ENCODE measurements around the gene ACTA2.

DNA sequence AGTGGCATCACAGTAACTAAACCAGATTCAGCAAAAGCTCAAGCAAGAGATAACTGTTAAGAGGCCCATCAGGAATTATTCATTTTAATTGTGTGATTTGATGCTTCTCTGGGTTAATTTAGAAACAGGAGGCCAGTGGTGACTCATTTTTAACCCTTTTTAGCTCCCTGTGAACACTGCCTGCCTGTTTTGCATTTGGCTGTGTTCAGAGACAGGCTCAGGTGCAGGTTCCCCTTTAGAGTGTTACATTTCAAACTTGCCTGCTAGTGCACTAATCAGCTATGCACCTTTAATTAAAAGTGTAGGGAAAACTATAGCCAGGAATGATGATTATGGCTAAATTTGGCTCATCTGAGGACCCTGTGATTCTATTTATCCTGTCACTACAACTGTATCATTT lies 66.0 kb downstream of the ACTA2 start:
- TF ChIP-seq, protein P1, sequence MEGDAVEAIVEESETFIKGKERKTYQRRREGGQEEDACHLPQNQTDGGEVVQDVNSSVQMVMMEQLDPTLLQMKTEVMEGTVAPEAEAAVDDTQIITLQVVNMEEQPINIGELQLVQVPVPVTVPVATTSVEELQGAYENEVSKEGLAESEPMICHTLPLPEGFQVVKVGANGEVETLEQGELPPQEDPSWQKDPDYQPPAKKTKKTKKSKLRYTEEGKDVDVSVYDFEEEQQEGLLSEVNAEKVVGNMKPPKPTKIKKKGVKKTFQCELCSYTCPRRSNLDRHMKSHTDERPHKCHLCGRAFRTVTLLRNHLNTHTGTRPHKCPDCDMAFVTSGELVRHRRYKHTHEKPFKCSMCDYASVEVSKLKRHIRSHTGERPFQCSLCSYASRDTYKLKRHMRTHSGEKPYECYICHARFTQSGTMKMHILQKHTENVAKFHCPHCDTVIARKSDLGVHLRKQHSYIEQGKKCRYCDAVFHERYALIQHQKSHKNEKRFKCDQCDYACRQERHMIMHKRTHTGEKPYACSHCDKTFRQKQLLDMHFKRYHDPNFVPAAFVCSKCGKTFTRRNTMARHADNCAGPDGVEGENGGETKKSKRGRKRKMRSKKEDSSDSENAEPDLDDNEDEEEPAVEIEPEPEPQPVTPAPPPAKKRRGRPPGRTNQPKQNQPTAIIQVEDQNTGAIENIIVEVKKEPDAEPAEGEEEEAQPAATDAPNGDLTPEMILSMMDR (IDR thresholded peaks at IDR 0.05; ENCODE audit: low read length): no peak
- TF ChIP-seq EZH2 (IDR thresholded peaks at IDR 0.05; ENCODE audit: borderline replicate concordance, low read length): no peak
